Measurements from ENCODE around the gene AP5Z1. TPM values are rescaled to one million over a fixed set of nuclear protein-coding genes. Genes with fewer than 3 reads are reported as not detected.
"Not testable (repeated sequence)": the region's sequence is repeated elsewhere in the genome, so short reads cannot be mapped to it uniquely, and the experiment has no call there.

AP5Z1 gene
- total RNA-seq, 1 donor from 2014 or later = 44.4 TPM

DNA sequence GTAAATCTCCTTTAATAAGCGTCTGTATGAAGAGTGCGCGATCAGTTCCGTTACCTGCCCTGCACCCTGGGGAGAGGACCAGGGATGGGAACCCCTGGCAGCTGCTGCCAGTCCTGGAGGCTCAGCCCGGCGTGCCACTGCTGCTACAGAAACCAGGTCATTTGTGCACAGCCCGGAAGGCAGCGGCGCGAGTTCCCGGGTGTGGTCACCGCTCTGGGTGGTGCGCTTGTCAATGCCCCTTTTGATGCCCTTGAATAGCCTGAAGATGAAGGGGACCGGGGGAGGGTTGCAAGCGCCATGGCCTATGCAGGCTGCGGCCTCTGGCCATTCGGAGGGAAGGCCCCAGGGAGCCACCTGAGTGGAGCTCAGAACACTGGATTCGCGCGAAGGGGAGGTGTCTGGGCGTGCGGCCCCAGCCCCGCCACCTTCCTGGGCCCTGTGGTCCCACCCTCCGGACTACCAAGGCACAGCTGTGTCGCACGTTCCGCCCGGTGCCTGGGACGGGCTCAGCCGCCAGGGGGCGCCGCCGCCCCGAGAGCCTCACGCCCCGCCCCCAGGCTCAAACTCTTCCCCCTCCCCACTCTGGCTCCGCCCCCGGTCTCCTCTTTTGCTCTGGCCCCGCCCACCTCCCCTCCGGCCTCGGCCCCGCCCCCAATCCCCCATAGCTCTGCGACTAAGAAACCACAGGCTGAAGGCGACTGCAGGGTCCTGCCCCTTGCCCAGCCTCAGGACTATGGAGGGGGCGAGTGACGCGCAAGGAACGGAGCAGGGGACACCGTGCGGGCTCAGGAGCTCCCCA lies 16.5 kb downstream of the AP5Z1 start:
- intact Hi-C loops (cut with micrococcal nuclease) = loop anchor here (2.0 kb wide), 2 partner anchors 17 to 91 kb away; partner anchors contain the start of genes AP5Z1 and RADIL
- Mint-ChIP-seq H3K9me3 (no peaks in the 10 kb centered on the region), H3K27ac (no peak overlapping the region), H3K36me3 (ENCODE audit: low read depth) (peaks cover 19% of the 10 kb centered on the region), H3K27me3 (no peaks in the 10 kb centered on the region), H3K4me3 (no peak overlapping the region), H3K4me1 (peaks cover 3% of the 10 kb centered on the region)
- peak; percentile 94 for DNase-seq

DNA sequence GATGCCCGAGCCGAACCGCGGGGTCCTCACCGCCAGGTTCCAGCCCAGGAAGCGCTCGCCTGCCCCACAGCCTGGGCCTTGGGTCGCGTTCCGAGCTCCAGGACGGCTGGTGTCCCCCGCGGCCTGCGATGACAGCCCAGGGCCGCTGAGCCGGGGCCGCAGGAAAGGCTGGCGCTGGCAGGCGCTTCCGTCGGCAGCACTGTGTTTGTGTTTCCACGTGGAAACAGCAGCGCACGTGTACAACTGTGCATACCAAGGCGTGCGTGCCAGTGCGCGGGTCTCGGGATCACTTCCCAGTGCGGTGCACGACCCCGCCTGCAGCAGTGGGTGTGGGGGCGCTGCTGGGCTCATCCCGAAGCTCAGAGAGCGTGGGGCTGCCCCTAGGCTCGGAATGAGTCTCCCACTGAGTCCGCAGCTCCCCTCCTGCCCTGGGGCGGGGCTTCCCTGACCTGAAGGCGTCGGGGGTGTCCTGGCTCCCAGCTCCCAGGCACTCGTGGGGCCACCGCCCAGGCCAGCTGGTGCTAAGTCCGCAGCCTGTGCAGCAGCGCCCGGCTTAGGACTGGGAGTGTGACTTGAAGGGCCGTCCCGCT lies 17.2 kb downstream of the AP5Z1 start:
- H3K27ac Mint-ChIP-seq = no peak overlapping the region
- no peak overlapping the region for H3K4me3 Mint-ChIP-seq
- peaks cover 3% of the 10 kb centered on the region for H3K4me1 Mint-ChIP-seq
- peak; percentile 69 for DNase-seq
- peaks cover 18% of the 10 kb centered on the region for H3K36me3 Mint-ChIP-seq (ENCODE audit: low read depth)
- no peaks in the 10 kb centered on the region for H3K9me3 Mint-ChIP-seq
- no peaks in the 10 kb centered on the region for H3K27me3 Mint-ChIP-seq
- intact Hi-C loops (cut with micrococcal nuclease) = loop anchor here (2.0 kb wide), 2 partner anchors 18 to 90 kb away; partner anchors contain the start of genes AP5Z1 and RADIL

DNA sequence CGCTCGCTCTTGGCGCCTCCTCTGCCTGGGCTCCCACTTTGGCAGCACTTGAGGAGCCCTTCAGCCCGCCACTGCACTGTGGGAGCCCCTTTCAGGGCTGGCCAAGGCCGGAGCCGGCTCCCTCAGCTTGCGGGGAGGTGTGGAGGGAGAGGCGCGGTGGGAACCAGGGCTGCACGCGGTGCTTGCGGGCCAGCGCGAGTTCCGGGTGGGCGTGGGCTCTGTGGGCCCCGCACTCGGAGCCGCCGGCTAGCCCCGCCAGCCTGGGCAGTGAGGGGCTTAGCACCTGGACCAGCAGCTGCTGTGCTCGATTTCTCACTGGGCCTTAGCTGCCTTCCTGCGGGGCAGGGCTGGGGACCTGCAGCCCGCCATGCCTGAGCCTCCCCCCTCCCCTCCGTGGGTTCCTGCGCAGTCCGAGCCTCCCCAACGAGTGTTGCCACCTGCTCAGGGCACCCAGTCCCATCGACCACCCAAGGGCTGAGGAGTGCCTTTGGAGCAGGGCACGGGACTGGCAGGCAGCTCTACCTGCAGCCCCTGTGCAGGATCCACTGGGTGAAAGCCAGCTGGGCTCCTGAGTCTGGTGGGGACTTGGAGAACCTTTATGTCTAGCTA lies 18.1 kb downstream of the AP5Z1 start:
- H3K27ac Mint-ChIP-seq, H3K27me3 Mint-ChIP-seq, H3K9me3 Mint-ChIP-seq, DNase-seq, H3K4me3 Mint-ChIP-seq, H3K4me1 Mint-ChIP-seq: not testable (repeated sequence)
- intact Hi-C loops (cut with micrococcal nuclease) = loop anchor here (2.0 kb wide), 2 partner anchors 19 to 89 kb away; partner anchors contain the start of genes AP5Z1 and RADIL
- peaks cover 16% of the 10 kb centered on the region for H3K36me3 Mint-ChIP-seq (ENCODE audit: low read depth)

DNA sequence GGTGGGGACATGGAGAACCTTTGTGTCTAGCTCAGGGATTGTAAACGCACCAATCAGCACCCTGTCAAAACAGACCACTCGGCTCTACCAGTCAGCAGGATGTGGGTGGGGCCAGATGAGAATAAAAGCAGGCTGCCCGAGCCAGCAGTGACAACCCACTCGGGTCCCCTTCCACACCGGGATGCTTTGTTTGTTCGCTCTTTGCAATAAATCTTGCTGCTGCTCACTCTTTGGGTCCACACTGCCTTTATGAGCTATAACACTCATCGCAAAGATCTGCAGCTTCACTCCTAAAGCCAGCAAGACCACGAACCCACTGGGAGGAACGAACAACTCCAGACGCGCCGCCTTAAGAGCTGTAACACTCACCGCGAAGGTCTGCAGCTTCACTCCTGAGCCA lies 18.7 kb downstream of the AP5Z1 start:
- peak overlapping the region; percentile 52 for H3K27ac Mint-ChIP-seq
- H3K27me3 Mint-ChIP-seq = not testable (repeated sequence)

DNA sequence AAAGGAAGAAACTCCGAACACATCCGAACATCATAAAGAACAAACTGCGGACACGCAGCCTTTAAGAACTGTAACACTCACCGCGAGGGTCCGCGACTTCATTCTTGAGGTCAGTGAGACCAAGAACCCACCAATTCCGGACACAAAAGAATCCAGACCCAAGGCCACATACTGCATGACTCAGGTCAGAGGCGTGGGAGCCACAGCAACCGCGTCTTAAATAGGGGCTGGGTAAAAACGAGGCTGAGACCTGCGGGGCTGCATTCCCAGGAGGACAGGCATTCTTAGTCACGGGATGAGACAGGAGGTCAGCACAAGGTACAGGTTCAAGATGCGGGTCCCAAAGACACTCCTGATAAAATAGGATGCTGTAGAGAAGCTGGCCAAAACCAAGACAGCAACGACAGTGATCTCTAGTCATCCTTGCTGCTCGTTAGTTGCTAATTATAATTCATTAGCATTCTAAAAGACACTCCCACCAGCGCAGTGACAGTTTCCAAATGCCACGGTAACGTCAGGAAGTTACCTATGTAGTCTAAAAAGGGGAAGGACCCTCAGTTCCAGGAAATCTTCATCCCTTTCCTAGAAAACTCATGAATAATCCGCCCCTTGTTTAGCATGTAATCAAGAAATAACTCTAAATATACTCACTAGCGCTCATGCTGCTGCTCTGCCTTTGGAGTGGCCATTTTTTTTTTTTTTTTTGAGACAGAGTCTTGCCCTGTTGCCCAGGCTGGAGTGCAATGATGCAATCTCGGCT lies 19.3 kb downstream of the AP5Z1 start:
- intact Hi-C loops (cut with micrococcal nuclease) = no loop called here
- H3K27ac Mint-ChIP-seq = no peak overlapping the region
- peaks cover 12% of the 10 kb centered on the region for H3K36me3 Mint-ChIP-seq (ENCODE audit: low read depth)
- no peak overlapping the region for H3K4me3 Mint-ChIP-seq
- H3K4me1 Mint-ChIP-seq = peaks cover 3% of the 10 kb centered on the region
- H3K27me3 Mint-ChIP-seq = no peaks in the 10 kb centered on the region
- H3K9me3 Mint-ChIP-seq = no peaks in the 10 kb centered on the region
- DNase-seq = no peak

More for the DNA sequence above, 18.7 kb downstream of the AP5Z1 start:
- H3K36me3 Mint-ChIP-seq (ENCODE audit: low read depth) = peaks cover 13% of the 10 kb centered on the region
- intact Hi-C loops (cut with micrococcal nuclease); H3K4me3 Mint-ChIP-seq; H3K4me1 Mint-ChIP-seq; H3K9me3 Mint-ChIP-seq; DNase-seq: not testable (repeated sequence)

DNA sequence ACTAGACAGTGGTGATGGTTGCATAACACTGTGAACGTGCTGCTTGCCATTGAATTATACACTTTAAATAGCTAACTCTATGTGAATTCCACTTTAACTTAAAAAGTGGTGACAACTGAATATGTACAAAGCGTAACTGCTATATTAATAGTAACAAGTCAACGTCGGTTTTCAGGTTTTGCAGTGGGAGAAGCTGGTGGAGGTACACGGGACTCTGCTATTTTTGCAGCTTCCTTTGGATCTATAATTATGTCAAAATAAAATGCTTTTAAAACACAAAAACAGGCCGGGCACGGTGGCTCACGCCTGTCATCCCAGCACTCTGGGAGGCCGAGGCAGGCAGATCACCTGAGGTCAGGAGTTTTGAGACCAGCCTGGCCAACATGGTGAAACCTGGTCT lies 21.0 kb downstream of the AP5Z1 start:
- intact Hi-C loops (cut with micrococcal nuclease) = no loop called here
- H3K36me3 Mint-ChIP-seq (ENCODE audit: low read depth) = peaks cover 9% of the 10 kb centered on the region
- no peak overlapping the region for H3K4me3 Mint-ChIP-seq
- no peaks in the 10 kb centered on the region for H3K9me3 Mint-ChIP-seq
- H3K27ac Mint-ChIP-seq = no peak overlapping the region
- DNase-seq = no peak
- no peaks in the 10 kb centered on the region for H3K27me3 Mint-ChIP-seq
- H3K4me1 Mint-ChIP-seq = peaks cover 2% of the 10 kb centered on the region

DNA sequence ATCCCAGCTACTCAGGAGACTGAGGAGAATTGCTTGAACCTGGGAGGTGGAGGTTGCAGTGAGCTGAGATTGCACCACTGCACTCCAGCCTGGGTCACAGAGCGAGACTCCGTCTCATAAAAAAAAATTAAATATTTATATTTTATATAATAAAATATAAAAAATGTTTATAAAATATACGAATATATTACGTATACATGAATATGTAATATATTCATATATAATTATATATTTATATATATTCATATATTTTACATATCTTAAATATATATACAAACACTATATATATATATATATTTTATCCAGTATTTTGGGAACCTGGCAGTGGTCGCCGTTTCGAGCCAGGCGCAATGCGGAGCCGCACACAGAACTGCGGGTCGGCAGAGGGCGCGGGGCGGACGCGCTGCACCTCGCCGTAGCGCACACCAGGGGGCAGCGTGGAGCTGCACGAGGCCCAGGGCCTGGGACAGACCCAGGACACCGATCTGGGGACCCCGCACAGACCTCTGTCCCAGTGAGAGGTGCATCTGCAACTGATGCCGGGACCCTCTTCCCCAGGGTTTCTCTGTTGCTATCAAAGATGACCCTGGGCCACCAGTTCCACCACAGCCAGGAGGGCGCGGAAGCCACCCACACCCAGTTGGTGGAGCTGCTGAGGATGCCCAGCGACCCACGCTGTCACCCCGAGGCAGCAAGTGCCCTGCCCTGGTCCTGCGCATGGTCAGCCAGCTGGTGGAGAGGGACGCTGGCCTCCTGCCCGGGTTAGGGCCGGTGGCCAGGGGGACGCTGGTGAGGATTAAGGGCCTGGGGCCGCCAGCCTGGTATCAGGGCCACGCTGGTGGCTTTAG lies 22.7 kb downstream of the AP5Z1 start:
- Mint-ChIP-seq H3K4me3 (no peak overlapping the region), H3K9me3 (no peaks in the 10 kb centered on the region), H3K4me1 (no peaks in the 10 kb centered on the region), H3K36me3 (ENCODE audit: low read depth) (peaks cover 5% of the 10 kb centered on the region), H3K27ac (no peak overlapping the region), H3K27me3 (no peaks in the 10 kb centered on the region)
- intact Hi-C loops (cut with micrococcal nuclease) = loop anchor here (1.0 kb wide), 1 partner anchor 287 kb away; no protein-coding TSS in a partner anchor
- peak; percentile 91 for DNase-seq

DNA sequence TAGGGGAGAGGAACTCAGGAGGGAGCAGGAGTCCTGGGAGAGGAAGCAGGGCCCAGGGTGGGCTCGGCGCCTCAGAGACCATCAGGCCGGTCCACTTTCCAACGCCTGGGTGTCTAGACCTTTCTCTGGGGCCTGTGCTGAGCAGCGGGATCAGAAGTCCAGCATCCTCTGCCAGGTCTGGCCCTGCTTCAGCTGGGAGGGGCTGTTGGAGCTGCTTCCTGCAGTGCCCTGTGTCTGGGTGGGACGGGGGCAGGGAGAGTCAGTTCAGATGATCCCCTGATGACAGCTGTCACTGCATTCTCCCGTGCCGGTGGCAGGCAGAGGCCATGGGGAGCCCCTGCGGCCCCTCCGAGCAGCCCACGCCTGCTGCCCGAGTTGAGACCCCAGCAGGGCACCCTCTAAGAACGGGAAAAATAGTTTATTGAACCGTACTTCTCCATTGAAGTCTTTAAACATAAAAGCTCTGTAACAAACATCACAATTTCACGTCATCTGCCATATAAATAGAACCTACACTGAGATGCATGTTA lies 23.3 kb downstream of the AP5Z1 start:
- intact Hi-C loops (cut with micrococcal nuclease) = loop anchor here (1.0 kb wide), 1 partner anchor 287 kb away; no protein-coding TSS in a partner anchor
- DNase-seq = no peak
- H3K9me3 Mint-ChIP-seq = no peaks in the 10 kb centered on the region
- no peaks in the 10 kb centered on the region for H3K4me1 Mint-ChIP-seq
- H3K27ac Mint-ChIP-seq = no peak overlapping the region
- H3K36me3 Mint-ChIP-seq (ENCODE audit: low read depth) = peaks cover 5% of the 10 kb centered on the region
- no peak overlapping the region for H3K4me3 Mint-ChIP-seq
- H3K27me3 Mint-ChIP-seq = no peaks in the 10 kb centered on the region

DNA sequence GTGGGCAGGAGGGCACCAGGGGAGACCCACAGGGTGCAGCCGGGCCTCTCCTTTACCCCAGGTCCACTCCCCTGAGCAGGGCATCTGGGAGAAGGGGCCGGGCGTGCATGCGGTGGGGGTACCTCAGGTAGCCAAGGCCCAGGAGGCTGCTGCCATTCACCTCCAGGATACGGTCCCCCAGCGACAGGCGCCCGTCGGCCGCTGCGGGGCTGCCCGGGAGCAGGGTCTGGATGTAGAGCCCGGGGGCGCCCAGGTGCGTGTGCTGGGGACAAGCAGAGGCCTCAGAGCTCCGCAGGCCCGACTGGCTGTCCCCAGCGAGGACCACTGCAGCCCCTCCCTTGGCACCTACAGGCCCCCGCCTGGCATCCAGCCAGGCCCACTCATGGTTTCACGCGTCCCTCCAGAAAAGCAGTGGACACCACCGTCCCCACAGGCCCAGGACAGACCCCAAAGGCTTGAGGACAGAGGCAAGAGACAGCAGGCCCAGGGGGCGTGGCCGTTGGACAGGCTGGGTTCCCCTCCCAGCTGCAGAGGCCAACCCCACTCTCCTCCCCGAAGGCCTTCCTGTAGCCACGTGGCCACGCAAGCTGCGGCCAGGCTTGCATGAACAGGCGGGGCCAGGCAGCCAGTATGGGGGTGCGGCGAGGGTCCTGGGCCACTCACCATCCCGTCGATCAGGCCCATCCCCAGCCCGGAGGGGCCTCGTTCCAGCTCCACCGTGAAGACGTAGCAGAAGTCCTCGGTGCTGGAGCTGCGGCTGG lies 24.3 kb downstream of the AP5Z1 start:
- H3K27me3 Mint-ChIP-seq = no peaks in the 10 kb centered on the region
- no peaks in the 10 kb centered on the region for H3K9me3 Mint-ChIP-seq
- DNase-seq = no peak
- H3K36me3 Mint-ChIP-seq (ENCODE audit: low read depth) = peaks cover under 1% of the 10 kb centered on the region
- no peak overlapping the region for H3K27ac Mint-ChIP-seq
- no peak overlapping the region for H3K4me3 Mint-ChIP-seq
- intact Hi-C loops (cut with micrococcal nuclease) = no loop called here
- no peaks in the 10 kb centered on the region for H3K4me1 Mint-ChIP-seq

DNA sequence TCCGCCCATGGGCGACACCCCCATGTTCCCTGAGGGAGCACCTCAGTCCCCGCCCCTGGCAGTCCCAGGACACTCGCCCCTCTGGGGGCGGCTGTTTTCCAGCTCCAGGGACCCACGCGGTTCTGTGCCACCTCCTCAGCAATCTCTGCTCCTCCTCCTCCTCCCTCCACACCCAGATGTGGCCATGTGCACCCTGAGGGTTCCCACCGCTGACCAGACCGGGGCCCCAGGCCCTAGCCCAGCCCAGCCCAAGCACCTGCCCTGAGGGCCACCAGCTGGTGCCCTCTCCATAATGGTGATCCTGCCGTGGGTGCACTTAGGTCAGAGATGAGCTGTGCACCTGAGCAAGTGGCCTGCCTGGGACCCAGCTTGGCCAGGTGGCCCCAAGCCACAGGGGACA lies 25.1 kb downstream of the AP5Z1 start:
- Mint-ChIP-seq H3K27me3 (no peaks in the 10 kb centered on the region), H3K4me3 (no peak overlapping the region), H3K4me1 (no peaks in the 10 kb centered on the region), H3K36me3 (ENCODE audit: low read depth) (no peaks in the 10 kb centered on the region), H3K9me3 (no peaks in the 10 kb centered on the region), H3K27ac (no peak overlapping the region)
- DNase-seq = no peak
- intact Hi-C loops (cut with micrococcal nuclease) = no loop called here

DNA sequence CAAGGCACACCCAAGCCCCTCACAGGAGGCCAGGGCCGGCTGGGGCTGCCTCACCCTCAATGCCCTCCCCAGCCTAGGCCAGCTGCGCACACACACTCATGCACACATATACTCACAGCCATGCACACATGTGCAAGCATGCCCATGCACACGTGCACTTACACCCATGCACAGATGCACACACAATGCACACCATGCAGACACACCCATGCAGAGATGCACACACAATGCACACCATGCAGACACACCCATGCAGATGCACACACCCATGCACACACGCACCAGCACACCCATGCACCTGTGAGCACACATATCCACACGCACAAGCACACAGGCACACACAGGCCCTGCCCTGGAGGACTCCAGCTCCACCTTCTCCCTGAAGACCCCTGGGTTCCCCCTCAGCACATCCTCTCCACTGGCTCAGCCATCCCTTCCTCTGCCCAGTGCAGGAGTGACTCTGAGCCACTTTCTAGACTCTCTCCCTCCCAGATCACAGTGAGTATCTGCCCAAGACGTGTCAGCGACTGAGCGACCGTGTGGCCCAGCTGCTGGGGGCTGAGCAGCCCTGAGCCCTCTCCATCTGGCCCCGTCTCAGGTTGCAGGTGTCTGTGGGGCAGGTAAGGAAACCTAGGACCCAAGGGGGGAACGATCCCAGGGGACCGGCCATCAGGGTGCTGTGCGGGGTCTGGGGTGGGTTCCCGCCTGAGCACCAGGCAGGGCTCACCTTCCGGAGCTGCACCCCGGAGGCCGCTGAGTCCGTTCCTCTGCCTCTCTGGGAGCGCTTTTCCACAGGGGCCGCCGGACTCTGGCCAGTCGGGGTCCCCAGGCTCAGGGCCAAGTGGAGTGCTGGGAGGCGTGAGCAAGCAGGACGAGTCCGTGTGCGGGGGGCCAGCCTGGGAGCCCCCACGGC lies 25.8 kb downstream of the AP5Z1 start:
- no peak for DNase-seq
- Mint-ChIP-seq H3K4me3 (no peak overlapping the region), H3K27ac (no peak overlapping the region), H3K36me3 (ENCODE audit: low read depth) (no peaks in the 10 kb centered on the region), H3K27me3 (no peaks in the 10 kb centered on the region), H3K4me1 (no peaks in the 10 kb centered on the region), H3K9me3 (no peaks in the 10 kb centered on the region)
- intact Hi-C loops (cut with micrococcal nuclease) = no loop called here

Data from activated CD4-positive, alpha-beta T cell treated with anti-CD3 and anti-CD28 coated beads, Interleukin-2, amount 10 ng/mL, durations not matched to agents 24 days and 14 days (primary cell).